ENCODE results near the gene ARFIP1.

Gene ARFIP1

DNA sequence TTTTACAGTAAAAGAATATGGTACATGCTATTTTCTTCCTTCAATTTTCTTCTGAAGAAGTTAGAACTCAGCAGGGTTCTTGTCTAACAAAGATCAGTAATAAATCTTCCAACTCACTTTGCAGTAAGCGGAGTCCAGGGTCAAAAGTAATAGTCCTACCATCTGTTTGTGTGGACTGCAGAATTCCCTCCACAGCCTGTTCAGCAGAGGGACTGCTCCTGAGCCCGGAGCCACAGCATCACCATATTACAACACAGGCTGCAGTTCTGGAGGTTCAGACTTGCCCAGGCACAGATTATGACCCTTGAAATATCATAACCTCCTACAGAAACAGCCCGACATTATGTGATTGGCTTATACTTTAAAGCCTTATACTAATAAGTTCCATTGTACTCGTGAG lies 166.7 kb downstream of the ARFIP1 start:
- Histone ChIP-seq H3K4me1 (ENCODE audit: control insufficient read depth, insufficient read depth, low read length) (peaks cover 20% of the 10 kb centered on the region), H3K27me3 (ENCODE audit: control insufficient read depth, insufficient read depth, low read length) (no peaks in the 10 kb centered on the region), H3K36me3 (ENCODE audit: control insufficient read depth, insufficient read depth, low read length) (peaks cover 36% of the 10 kb centered on the region), H3K9ac (ENCODE audit: low read depth, low read length) (no peak overlapping the region), H3K9me3 (ENCODE audit: control insufficient read depth, insufficient read depth, low read length) (no peaks in the 10 kb centered on the region), H3K4me3 (ENCODE audit: low read depth, low read length) (no peak overlapping the region), H3K27ac (ENCODE audit: low read depth, low read length) (no peak overlapping the region)

DNA sequence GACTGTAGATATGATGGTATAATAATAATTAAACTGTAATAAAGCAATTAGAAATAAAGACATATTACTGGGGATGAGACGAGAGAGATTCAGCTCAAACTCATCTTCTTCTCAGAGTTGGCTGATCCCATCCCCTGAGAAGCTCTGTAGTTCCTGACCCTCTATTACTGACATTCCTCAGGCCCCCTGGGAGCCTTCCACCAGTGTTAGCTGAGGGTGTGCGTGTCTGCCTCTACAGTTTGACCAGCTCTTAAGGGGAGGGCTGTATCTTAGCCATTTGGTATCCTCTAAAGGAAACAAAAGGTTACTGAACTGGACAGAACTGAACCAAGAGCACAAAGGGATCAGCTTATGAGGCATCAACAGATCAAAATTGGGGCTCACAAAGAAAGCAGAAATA lies 167.6 kb downstream of the ARFIP1 start:
- Histone ChIP-seq H3K27me3 (ENCODE audit: control insufficient read depth, insufficient read depth, low read length) (no peaks in the 10 kb centered on the region), H3K9ac (ENCODE audit: low read depth, low read length) (no peak overlapping the region), H3K4me3 (ENCODE audit: low read depth, low read length) (no peak overlapping the region), H3K27ac (ENCODE audit: low read depth, low read length) (no peak overlapping the region), H3K4me1 (ENCODE audit: control insufficient read depth, insufficient read depth, low read length) (peaks cover 28% of the 10 kb centered on the region), H3K9me3 (ENCODE audit: control insufficient read depth, insufficient read depth, low read length) (no peaks in the 10 kb centered on the region), H3K36me3 (ENCODE audit: control insufficient read depth, insufficient read depth, low read length) (peaks cover 35% of the 10 kb centered on the region)

DNA sequence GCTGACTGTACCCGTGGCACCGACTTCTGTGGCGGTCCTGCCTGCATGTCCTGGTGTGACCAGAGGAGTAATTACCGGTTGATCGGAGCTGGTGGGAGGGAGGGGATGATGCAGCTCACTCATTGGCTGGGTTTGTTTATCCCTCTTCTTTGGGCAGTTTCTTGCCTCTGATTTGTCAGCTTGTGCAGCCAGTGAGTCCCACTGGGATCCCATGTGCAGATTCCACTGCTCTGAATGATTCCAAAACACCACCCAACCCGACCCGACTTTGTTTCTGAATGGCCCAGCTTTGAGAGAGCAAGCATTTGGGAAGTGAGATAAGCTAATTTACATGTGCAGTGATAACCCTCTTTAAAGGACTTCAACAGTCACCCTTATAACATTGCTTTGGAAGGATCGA lies 170.2 kb downstream of the ARFIP1 start:
- Histone ChIP-seq H3K4me1 (ENCODE audit: control insufficient read depth, insufficient read depth, low read length) (peaks cover 32% of the 10 kb centered on the region), H3K27ac (ENCODE audit: low read depth, low read length) (peak overlapping the region; percentile 66), H3K9me3 (ENCODE audit: control insufficient read depth, insufficient read depth, low read length) (no peaks in the 10 kb centered on the region), H3K9ac (ENCODE audit: low read depth, low read length) (no peak overlapping the region), H3K27me3 (ENCODE audit: control insufficient read depth, insufficient read depth, low read length) (no peaks in the 10 kb centered on the region), H3K4me3 (ENCODE audit: low read depth, low read length) (no peak overlapping the region), H3K36me3 (ENCODE audit: control insufficient read depth, insufficient read depth, low read length) (peaks cover 30% of the 10 kb centered on the region)

DNA sequence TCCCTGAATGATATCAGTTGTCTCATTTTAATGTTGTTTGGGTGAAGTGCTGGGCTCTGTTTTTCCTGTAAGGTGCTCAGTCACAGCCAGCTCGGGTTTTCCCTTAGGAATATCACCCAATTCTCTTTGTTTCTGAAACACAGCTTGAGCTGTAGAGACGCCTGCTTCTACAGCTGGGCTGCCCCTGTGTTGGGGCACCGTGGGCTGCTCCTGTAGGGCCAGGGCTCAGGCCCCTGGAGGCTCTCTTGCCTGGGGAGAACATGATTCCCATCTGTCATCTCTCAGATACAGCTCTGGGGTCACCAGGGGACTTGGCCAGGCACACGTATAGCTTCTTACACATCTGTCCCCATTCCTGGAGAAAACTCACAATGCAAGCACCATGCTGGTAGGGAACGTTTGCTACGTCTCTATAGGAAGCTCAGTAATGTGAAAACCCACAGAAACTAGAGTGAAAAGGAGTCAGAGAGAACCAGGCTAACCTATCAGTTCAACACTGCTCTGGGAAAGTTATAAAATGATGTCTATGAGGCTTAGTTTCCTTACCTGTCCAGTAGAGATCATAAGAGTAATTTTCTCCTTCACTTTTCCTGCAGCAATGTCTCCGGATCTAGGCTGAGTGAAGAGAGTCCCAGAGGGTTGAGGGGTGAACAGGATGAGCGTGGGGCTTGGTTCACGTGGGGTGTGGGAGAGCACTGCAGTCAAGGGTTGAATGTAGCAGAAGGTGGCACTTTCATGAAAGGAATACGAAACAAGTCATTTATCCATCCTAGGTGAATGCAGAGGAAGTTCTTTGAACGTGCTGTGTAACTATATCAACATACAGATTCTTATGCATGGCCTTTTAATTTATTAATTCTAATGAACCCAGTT lies 170.9 kb downstream of the ARFIP1 start:
- H3K9ac ChIP-seq (ENCODE audit: low read depth, low read length): no peak overlapping the region
- H3K4me1 ChIP-seq (ENCODE audit: control insufficient read depth, insufficient read depth, low read length): peaks cover 32% of the 10 kb centered on the region
- H3K27ac ChIP-seq (ENCODE audit: low read depth, low read length): peak overlapping the region; percentile 81
- H3K36me3 ChIP-seq (ENCODE audit: control insufficient read depth, insufficient read depth, low read length): peaks cover 33% of the 10 kb centered on the region
- no peak overlapping the region for H3K4me3 ChIP-seq (ENCODE audit: low read depth, low read length)
- H3K27me3 ChIP-seq (ENCODE audit: control insufficient read depth, insufficient read depth, low read length): no peaks in the 10 kb centered on the region
- no peaks in the 10 kb centered on the region for H3K9me3 ChIP-seq (ENCODE audit: control insufficient read depth, insufficient read depth, low read length)

DNA sequence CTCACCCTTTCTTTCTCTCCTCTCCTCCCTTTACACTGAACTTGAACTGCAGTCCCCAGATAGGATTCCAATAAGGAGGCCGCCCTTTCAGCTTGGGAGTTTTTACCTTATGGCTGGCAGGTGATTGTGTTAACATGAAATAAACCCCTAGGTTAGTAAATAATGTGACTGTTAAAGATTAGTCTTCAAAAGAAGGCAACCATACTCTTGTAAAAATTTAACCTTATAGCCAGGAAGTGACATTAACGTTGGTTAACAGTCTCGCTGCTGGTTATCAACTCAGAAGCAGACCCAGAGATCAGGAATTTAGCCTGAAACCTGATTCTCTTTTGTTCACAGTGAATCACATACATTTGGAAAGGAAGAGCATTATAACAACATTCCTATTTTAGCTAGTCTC lies 171.6 kb downstream of the ARFIP1 start:
- H3K4me1 ChIP-seq (ENCODE audit: control insufficient read depth, insufficient read depth, low read length): peaks cover 32% of the 10 kb centered on the region
- H3K36me3 ChIP-seq (ENCODE audit: control insufficient read depth, insufficient read depth, low read length): peaks cover 26% of the 10 kb centered on the region
- H3K27me3 ChIP-seq (ENCODE audit: control insufficient read depth, insufficient read depth, low read length): no peaks in the 10 kb centered on the region
- no peak overlapping the region for H3K4me3 ChIP-seq (ENCODE audit: low read depth, low read length)
- no peaks in the 10 kb centered on the region for H3K9me3 ChIP-seq (ENCODE audit: control insufficient read depth, insufficient read depth, low read length)
- H3K9ac ChIP-seq (ENCODE audit: low read depth, low read length): no peak overlapping the region
- peak overlapping the region; percentile 81 for H3K27ac ChIP-seq (ENCODE audit: low read depth, low read length)

DNA sequence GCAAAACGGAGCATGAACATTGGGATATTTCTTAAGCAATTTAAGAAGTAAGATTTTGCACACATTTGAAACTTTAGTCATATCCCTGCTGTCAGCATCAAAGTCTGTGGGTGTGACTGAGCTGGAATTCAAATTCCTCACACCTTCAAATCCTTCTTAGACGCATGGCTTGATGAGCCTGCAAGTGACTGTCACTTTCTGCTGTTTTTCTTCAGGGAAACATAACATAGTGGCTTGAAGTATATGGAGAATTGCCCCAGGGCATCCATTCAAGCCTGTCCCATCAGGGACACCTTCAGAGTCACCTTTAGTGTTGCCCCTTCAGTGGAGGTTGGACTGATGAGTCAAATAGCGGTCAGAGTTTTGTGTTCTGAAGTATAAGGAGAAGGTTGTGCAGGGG lies 173.8 kb downstream of the ARFIP1 start:
- Histone ChIP-seq H3K9ac (ENCODE audit: low read depth, low read length) (no peak overlapping the region), H3K4me3 (ENCODE audit: low read depth, low read length) (no peak overlapping the region), H3K9me3 (ENCODE audit: control insufficient read depth, insufficient read depth, low read length) (no peaks in the 10 kb centered on the region), H3K4me1 (ENCODE audit: control insufficient read depth, insufficient read depth, low read length) (peaks cover 32% of the 10 kb centered on the region), H3K27me3 (ENCODE audit: control insufficient read depth, insufficient read depth, low read length) (no peaks in the 10 kb centered on the region), H3K27ac (ENCODE audit: low read depth, low read length) (no peak overlapping the region), H3K36me3 (ENCODE audit: control insufficient read depth, insufficient read depth, low read length) (peaks cover 42% of the 10 kb centered on the region)

DNA sequence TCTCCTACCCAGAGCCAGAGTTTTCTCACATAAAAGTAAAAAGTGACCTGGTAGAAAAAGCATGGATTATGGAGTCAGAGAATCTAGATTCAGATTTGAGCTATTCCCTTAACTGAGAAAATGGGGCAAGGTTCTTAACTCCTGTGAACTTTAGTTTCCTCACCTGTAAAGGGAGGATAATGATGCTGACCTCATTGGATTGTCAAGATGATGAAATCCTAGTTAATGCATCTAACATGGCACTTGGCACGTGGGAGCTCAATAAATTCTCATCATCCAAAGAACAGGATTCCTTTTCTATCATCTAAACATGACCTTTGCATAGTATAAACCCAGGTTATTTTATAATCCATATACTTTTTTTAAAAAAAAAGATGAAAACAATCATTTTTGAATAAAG lies 175.0 kb downstream of the ARFIP1 start:
- H3K4me3 ChIP-seq (ENCODE audit: low read depth, low read length): no peak overlapping the region
- no peaks in the 10 kb centered on the region for H3K27me3 ChIP-seq (ENCODE audit: control insufficient read depth, insufficient read depth, low read length)
- H3K4me1 ChIP-seq (ENCODE audit: control insufficient read depth, insufficient read depth, low read length): peaks cover 28% of the 10 kb centered on the region
- H3K27ac ChIP-seq (ENCODE audit: low read depth, low read length): no peak overlapping the region
- H3K9me3 ChIP-seq (ENCODE audit: control insufficient read depth, insufficient read depth, low read length): no peaks in the 10 kb centered on the region
- H3K9ac ChIP-seq (ENCODE audit: low read depth, low read length): no peak overlapping the region
- peaks cover 44% of the 10 kb centered on the region for H3K36me3 ChIP-seq (ENCODE audit: control insufficient read depth, insufficient read depth, low read length)

DNA sequence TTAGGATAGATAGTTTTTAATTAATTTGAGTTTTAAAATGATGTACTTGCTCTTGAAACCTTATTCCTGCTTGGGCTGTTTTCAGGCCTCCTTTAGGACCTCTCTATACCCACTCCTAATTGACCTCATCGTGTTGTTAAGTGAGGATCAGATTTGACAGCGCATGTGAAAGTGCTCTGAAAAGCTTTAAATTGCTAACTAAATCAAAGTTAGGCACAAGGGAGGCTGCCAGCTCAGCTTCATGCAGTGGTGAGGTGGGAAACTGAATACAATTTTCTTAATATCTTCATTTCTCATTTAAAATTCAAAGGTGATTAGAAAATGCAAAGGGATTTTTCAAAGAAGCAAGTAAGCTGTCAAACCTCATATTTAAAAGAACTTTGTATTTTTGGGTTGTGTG lies 176.4 kb downstream of the ARFIP1 start:
- no peaks in the 10 kb centered on the region for H3K27me3 ChIP-seq (ENCODE audit: control insufficient read depth, insufficient read depth, low read length)
- H3K9me3 ChIP-seq (ENCODE audit: control insufficient read depth, insufficient read depth, low read length): no peaks in the 10 kb centered on the region
- no peak overlapping the region for H3K4me3 ChIP-seq (ENCODE audit: low read depth, low read length)
- H3K27ac ChIP-seq (ENCODE audit: low read depth, low read length): no peak overlapping the region
- peaks cover 56% of the 10 kb centered on the region for H3K36me3 ChIP-seq (ENCODE audit: control insufficient read depth, insufficient read depth, low read length)
- no peak overlapping the region for H3K9ac ChIP-seq (ENCODE audit: low read depth, low read length)
- peaks cover 15% of the 10 kb centered on the region for H3K4me1 ChIP-seq (ENCODE audit: control insufficient read depth, insufficient read depth, low read length)

DNA sequence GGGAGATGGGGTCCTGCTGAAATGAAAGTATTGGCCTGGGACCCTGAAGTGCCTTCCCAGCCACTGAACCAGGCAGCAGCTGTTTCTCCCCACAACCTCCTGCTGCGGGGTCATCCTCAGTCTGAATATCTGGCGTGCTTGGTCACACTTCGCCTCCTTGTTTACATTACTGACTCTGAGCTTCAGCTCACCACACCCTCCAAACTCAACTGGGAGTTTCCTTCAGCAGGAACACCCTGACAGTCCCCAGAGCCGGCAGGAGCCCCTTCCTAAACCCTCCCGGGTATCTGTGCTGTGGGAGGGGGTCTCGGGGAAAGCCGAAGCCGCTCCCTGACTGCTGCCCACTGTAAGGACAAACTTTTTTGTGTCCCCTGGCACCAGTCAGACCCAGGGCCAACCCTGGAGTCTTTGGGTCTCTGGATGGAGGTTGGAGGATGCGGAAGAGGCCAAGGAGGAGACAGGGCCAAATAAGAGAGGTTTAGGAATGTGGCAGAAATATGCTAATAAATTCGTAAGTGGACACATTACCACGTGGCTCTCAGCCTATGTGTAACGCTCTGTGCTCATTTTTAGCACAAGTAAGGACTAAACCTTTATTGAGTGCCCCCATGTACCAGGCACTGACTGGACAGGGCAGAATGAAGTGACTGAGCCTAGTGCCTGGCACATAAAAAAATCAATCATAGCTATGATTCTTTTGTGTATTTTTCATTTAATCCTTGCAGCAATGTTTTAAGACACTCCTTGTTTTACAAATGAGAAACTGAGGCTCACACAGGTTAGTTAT lies 177.1 kb downstream of the ARFIP1 start:
- Histone ChIP-seq H3K9me3 (ENCODE audit: control insufficient read depth, insufficient read depth, low read length) (no peaks in the 10 kb centered on the region), H3K9ac (ENCODE audit: low read depth, low read length) (no peak overlapping the region), H3K4me3 (ENCODE audit: low read depth, low read length) (no peak overlapping the region), H3K27me3 (ENCODE audit: control insufficient read depth, insufficient read depth, low read length) (no peaks in the 10 kb centered on the region), H3K4me1 (ENCODE audit: control insufficient read depth, insufficient read depth, low read length) (peaks cover 8% of the 10 kb centered on the region), H3K27ac (ENCODE audit: low read depth, low read length) (no peak overlapping the region), H3K36me3 (ENCODE audit: control insufficient read depth, insufficient read depth, low read length) (peaks cover 63% of the 10 kb centered on the region)

DNA sequence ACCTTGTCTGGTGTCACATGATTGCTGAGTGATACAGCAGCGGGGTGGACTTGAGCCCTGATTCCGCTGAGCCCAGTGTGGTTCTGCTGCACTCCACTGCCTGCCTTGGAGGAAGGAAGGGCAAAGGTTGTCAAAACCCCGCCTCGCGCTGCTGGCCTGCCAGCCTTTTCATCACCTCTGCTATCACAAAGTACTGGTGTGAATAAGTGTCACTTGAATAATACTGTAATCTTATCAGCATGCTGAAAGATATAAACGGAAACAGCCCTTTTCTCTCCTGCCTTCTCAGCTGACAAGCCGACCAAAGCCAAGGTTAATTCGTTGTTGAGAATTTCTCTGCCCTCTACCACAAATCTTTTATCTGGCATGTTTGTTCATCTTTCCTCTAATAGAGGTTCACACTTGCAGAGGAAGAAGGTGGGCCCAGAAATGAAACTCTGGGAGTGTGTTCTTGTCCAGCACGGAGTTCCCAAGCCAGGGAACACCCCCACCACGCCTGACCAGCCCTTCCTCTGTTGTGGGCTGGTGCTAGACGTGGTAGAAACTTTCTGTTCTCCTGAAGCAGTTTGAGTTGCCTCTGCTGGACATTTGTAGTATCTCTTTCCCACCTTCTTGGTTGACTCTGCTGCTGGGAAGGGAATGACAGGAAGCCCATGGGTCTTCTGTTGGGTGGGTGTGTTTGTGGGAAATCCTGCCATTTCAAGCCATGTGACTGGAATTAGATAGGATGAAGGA lies 177.8 kb downstream of the ARFIP1 start:
- Histone ChIP-seq H3K4me3 (ENCODE audit: low read depth, low read length) (no peak overlapping the region), H3K27ac (ENCODE audit: low read depth, low read length) (no peak overlapping the region), H3K4me1 (ENCODE audit: control insufficient read depth, insufficient read depth, low read length) (peaks cover under 1% of the 10 kb centered on the region; the same call in 1 of the 2 replicates), H3K9ac (ENCODE audit: low read depth, low read length) (no peak overlapping the region), H3K27me3 (ENCODE audit: control insufficient read depth, insufficient read depth, low read length) (no peaks in the 10 kb centered on the region), H3K9me3 (ENCODE audit: control insufficient read depth, insufficient read depth, low read length) (no peaks in the 10 kb centered on the region), H3K36me3 (ENCODE audit: control insufficient read depth, insufficient read depth, low read length) (peaks cover 71% of the 10 kb centered on the region)
